Ovary (tissue), 9 donors: ENCODE data around the gene SRPK1. TPM values are rescaled to one million over a fixed set of nuclear protein-coding genes. Genes with fewer than 3 reads are reported as not detected.

Source experiments
- DNase-seq, 5 donors: peaks; one replicate each; pipeline ENCODE4 v3.0.0-alpha.2; 2019 to 2020
- H3K27ac ChIP-seq, 2 donors: fragments of 200-600 bp; one replicate each; pipeline versions ENCODE4 v1.5.1 to v1.8.0; 2019 to 2022
- H3K27me3 ChIP-seq: fragments of 200-600 bp; one replicate; pipeline ENCODE4 v1.8.0; 2022
- H3K36me3 ChIP-seq: fragments of 200-600 bp; sonication (generic); one replicate; pipeline ENCODE4 v1.5.1; 2019
- H3K4me1 ChIP-seq: one replicate; pipeline ENCODE4 v1.8.1; 2013; ENCODE audit warnings: mild to moderate bottlenecking, moderate library complexity; ENCODE audit not compliant: insufficient read depth
- H3K4me3 ChIP-seq: fragments of 200-600 bp; sonication (generic); one replicate; pipeline ENCODE4 v1.5.1; 2017
- H3K9me3 ChIP-seq, 2 donors: fragments of 200-600 bp in 1 of 2; sonication (generic) in 1 of 2; one replicate each; pipeline versions ENCODE4 v1.5.1 to v1.8.1; 2013 to 2019; ENCODE audit warnings: mild to moderate bottlenecking in 1 of 2, moderate library complexity in 1 of 2
- EP300 ChIP-seq: sonication (generic); formaldehyde crosslinking; IDR thresholded peaks from one replicate; pipeline ENCODE4 v1.6.1; 2017; ENCODE audit warnings: antibody characterized with exemption
- POLR2A ChIP-seq: fragments of 450-650 bp; IDR thresholded peaks from one replicate; pipeline ENCODE4 v1.6.1; 2017; ENCODE audit warnings: antibody characterized with exemption, mild to moderate bottlenecking, moderate library complexity
- WGBS, 3 donors: extraction: QIAGEN DNeasy Blood & Tissue Kit in 1 of 3; methylation state at CpG; one replicate each; pipeline versions ENCODE4 v1.1.5 to v1.1.7; 2013 to 2017; 5-methylcytosine and 5-hydroxymethylcytosine counted together
- intact Hi-C, 4 donors: fragments of 100-400 bp; cut with DNase I; formaldehyde crosslinking; loops; one replicate each; pipeline versions ENCODE4 v1.11.0 to v1.15.1; 2022 to 2023
- polyA plus RNA-seq, 2 donors: library from polyadenylated mRNA; stranded (reverse); fragments of 200-250 nt in 1 of 2; fragments of 350-450 nt in 1 of 2; fragmentation: Illumina TruSeq in 1 of 2; extraction: RNeasy Lipid Tissue Mini Kit (QIAGEN cat#74804) in 1 of 2; gene quantifications; one replicate each; pipeline ENCODE4 v1.2.3, GENCODE V29; 2013 to 2014
- total RNA-seq, 7 donors: library from RNA; depleted of rRNA in 2 of 7; stranded (reverse); fragments of >200 nt in 2 of 7; fragmentation: NEBNext Ultra II Directional in 3 of 7; extraction: Animal tissue kit (Norgen Biotek cat#: 25700) in 3 of 7; gene quantifications; one replicate each; pipeline versions ENCODE4 v1.1.0 to v1.2.4, GENCODE V29; 2016 to 2023
- TF ChIP-seq, protein P1 (sequence below), 3 donors: fragments of 450-650 bp in 2 of 3; fragments of 200-600 bp in 1 of 3; IDR thresholded peaks; one replicate each; pipeline versions ENCODE4 v1.5.1 to v1.8.0; 2016 to 2022; ENCODE audit warnings: antibody characterized with exemption in 3 of 3, mild to moderate bottlenecking in 1 of 3
- donor health status: DM: no; HTN: no; CAD: no; lungs with moderate emphysema.
- donor health status: DM: no; HTN: no; CAD: no.
- donor health status: Bipolar disorder and iron deficiency.
- donor health status: DM: yes; HTN: yes; CAD: no.
- donor health status: DM: no; HTN: no; CAD: no.
- donor health status: DM: yes; HTN: yes; CAD: no.

Gene SRPK1
- total and polyA plus RNA-seq, 9 donors: 7.3 to 28.4 (median 23.3) TPM

GRCh38 chr6:35893246-35893645 lies 27.7 kb downstream of the SRPK1 start:
- no peaks in the 10 kb centered on the region for H3K4me1 ChIP-seq
- 95 to 97% (median 97%) methylated on average over 6 of the region's 6 CpGs for WGBS, 3 donors
- H3K4me3 ChIP-seq: no peak overlapping the region
- H3K27ac ChIP-seq: no peak overlapping the region
- no peak for DNase-seq
- TF ChIP-seq, protein P1, sequence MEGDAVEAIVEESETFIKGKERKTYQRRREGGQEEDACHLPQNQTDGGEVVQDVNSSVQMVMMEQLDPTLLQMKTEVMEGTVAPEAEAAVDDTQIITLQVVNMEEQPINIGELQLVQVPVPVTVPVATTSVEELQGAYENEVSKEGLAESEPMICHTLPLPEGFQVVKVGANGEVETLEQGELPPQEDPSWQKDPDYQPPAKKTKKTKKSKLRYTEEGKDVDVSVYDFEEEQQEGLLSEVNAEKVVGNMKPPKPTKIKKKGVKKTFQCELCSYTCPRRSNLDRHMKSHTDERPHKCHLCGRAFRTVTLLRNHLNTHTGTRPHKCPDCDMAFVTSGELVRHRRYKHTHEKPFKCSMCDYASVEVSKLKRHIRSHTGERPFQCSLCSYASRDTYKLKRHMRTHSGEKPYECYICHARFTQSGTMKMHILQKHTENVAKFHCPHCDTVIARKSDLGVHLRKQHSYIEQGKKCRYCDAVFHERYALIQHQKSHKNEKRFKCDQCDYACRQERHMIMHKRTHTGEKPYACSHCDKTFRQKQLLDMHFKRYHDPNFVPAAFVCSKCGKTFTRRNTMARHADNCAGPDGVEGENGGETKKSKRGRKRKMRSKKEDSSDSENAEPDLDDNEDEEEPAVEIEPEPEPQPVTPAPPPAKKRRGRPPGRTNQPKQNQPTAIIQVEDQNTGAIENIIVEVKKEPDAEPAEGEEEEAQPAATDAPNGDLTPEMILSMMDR (IDR thresholded peaks at IDR 0.05): no peak
- no peak for TF ChIP-seq POLR2A
- no peaks in the 10 kb centered on the region for H3K27me3 ChIP-seq
- H3K36me3 ChIP-seq: no peaks in the 10 kb centered on the region
- H3K9me3 ChIP-seq: no peaks in the 10 kb centered on the region
- intact Hi-C loops: no loop called here

DNA sequence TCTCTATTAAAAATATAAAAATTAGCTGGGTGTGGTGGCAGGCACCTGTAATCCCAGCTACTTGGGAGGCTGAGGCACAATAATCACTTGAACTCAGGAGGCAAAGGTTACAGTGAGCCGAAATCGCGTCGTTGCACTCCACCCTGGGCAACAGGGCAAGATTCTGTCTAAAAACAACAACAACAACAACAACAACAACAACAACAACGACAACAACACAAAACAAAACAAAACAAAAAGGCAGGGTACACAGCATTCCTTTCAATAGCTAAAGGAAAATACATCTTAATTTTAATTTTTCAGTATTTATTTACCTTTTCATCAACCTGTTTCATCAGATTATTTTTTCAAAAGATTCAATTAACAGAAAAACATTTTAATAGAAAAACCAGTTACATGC lies 28.4 kb downstream of the SRPK1 start:
- intact Hi-C loops: no loop called here
- H3K27me3 ChIP-seq: no peaks in the 10 kb centered on the region
- no peak overlapping the region for H3K4me3 ChIP-seq
- H3K9me3 ChIP-seq: no peaks in the 10 kb centered on the region
- WGBS, 3 donors: 83 to 95% (median 89%) methylated on average over 5 of the region's 5 CpGs
- H3K27ac ChIP-seq: no peak overlapping the region
- H3K4me1 ChIP-seq: no peaks in the 10 kb centered on the region
- no peak for TF ChIP-seq POLR2A
- no peak for TF ChIP-seq EP300
- TF ChIP-seq, protein P1 (IDR thresholded peaks at IDR 0.05): no peak
- no peaks in the 10 kb centered on the region for H3K36me3 ChIP-seq
- DNase-seq: no peak

GRCh38 chr6:35879151-35879550 lies 41.7 kb downstream of the SRPK1 start:
- 97 to 99% (median 98%) methylated on average over 5 of the region's 5 CpGs for WGBS, 3 donors
- DNase-seq: no peak
- no peak overlapping the region for H3K27ac ChIP-seq
- no peaks in the 10 kb centered on the region for H3K36me3 ChIP-seq
- H3K4me1 ChIP-seq: no peaks in the 10 kb centered on the region
- no peak overlapping the region for H3K4me3 ChIP-seq
- H3K27me3 ChIP-seq: no peaks in the 10 kb centered on the region
- TF ChIP-seq, protein P1 (IDR thresholded peaks at IDR 0.05): no peak
- TF ChIP-seq EP300 (no peak), POLR2A (no peak)
- intact Hi-C loops: no loop called here
- H3K9me3 ChIP-seq: no peaks in the 10 kb centered on the region

DNA sequence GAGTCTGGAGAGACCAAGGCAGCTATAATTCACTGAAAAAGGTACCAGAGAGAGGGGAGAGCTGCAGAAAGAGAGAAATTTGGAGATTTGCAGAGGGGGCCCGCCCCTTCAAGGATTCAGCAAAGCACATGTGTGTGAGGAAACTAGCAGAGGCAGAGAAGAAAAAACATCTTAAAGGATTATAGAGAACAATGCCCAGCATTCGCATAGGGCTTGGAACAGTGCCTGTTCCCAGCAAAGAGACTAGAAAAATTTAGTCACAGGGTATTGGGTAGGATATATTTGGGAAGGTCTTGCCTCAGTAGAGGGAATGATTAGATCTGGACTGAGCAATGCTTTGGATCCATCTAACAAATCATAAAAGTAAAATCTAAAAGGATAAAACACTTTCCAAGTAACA lies 44.0 kb downstream of the SRPK1 start:
- no peak for DNase-seq
- H3K4me1 ChIP-seq: no peaks in the 10 kb centered on the region
- WGBS, 3 donors: 70 to 96% (median 96%) methylated on average over 2 of the region's 2 CpGs
- H3K27ac ChIP-seq: no peak overlapping the region
- intact Hi-C loops: no loop called here
- no peak for TF ChIP-seq POLR2A
- no peak for TF ChIP-seq EP300
- TF ChIP-seq, protein P1 (IDR thresholded peaks at IDR 0.05): no peak
- H3K9me3 ChIP-seq: no peaks in the 10 kb centered on the region
- H3K36me3 ChIP-seq: no peaks in the 10 kb centered on the region
- no peak overlapping the region for H3K4me3 ChIP-seq
- H3K27me3 ChIP-seq: no peaks in the 10 kb centered on the region

- no peaks in the 10 kb centered on the region for H3K36me3 ChIP-seq
- no peak for DNase-seq
- no peaks in the 10 kb centered on the region for H3K4me1 ChIP-seq
- no peaks in the 10 kb centered on the region for H3K27me3 ChIP-seq
- intact Hi-C loops: no loop called here
- H3K4me3 ChIP-seq: no peak overlapping the region
- WGBS, 3 donors: 89 to 96% (median 95%) methylated on average over 1 of the region's 1 CpG
- no peak overlapping the region for H3K27ac ChIP-seq
- TF ChIP-seq POLR2A (no peak), EP300 (no peak)
- TF ChIP-seq, protein P1 (IDR thresholded peaks at IDR 0.05): no peak
- H3K9me3 ChIP-seq: no peaks in the 10 kb centered on the region
Observed at GRCh38 chr6:35874730-35875129, 46.2 kb downstream of the SRPK1 start.
